ENCODE measurements around the gene ERCC2.

The ERCC2 gene

GRCh38 chr19:45322311-45322710 is 48.1 kb downstream of the ERCC2 start:
- peaks cover 17% of the 10 kb centered on the region for H3K27me3 ChIP-seq (ENCODE audit: control insufficient read depth, low read length)
- no peaks in the 10 kb centered on the region for H3K9me2 ChIP-seq (replicated peaks; ENCODE audit: control insufficient read depth, low read length)
- H3K9me3 ChIP-seq (ENCODE audit: control insufficient read depth, insufficient read depth, low read length), result no peaks in the 10 kb centered on the region
- no peak for TF ChIP-seq EZH2phosphoT487 (IDR thresholded peaks at IDR 0.05; ENCODE audit: borderline replicate concordance, low read length)
- TF ChIP-seq CTCF (IDR thresholded peaks at IDR 0.05; ENCODE audit: low read depth, low read length, poor library complexity, severe bottlenecking), result no peak
- H4K20me1 ChIP-seq (ENCODE audit: control insufficient read depth, insufficient read depth, low read depth, low read length), result no peaks in the 10 kb centered on the region
- H3K4me2 ChIP-seq (ENCODE audit: low read length), result no peak overlapping the region
- no peak overlapping the region for H3K27ac ChIP-seq (ENCODE audit: low read depth, low read length)
- no peaks in the 10 kb centered on the region for H3K79me2 ChIP-seq (ENCODE audit: control insufficient read depth, low read length)
- no peak overlapping the region for H3K4me3 ChIP-seq (ENCODE audit: low read length)
- no peaks in the 10 kb centered on the region for H3K36me3 ChIP-seq (ENCODE audit: control insufficient read depth, low read length)
- peaks cover 9% of the 10 kb centered on the region for H3K4me1 ChIP-seq (ENCODE audit: control insufficient read depth, low read length)
- H3F3A ChIP-seq (ENCODE audit: control insufficient read depth, insufficient read depth), result no peaks in the 10 kb centered on the region

GRCh38 chr19:45321848-45322247 is 48.5 kb downstream of the ERCC2 start:
- Histone ChIP-seq H3K9me3 (ENCODE audit: control insufficient read depth, insufficient read depth, low read length) (no peaks in the 10 kb centered on the region), H3K79me2 (ENCODE audit: control insufficient read depth, low read length) (no peaks in the 10 kb centered on the region), H3K9me2 (replicated peaks; ENCODE audit: control insufficient read depth, low read length) (no peaks in the 10 kb centered on the region), H3F3A (ENCODE audit: control insufficient read depth, insufficient read depth) (no peaks in the 10 kb centered on the region), H3K4me2 (ENCODE audit: low read length) (no peak overlapping the region), H3K27ac (ENCODE audit: low read depth, low read length) (no peak overlapping the region), H3K27me3 (ENCODE audit: control insufficient read depth, low read length) (peaks cover 17% of the 10 kb centered on the region), H3K4me3 (ENCODE audit: low read length) (no peak overlapping the region), H3K36me3 (ENCODE audit: control insufficient read depth, low read length) (no peaks in the 10 kb centered on the region), H3K4me1 (ENCODE audit: control insufficient read depth, low read length) (peaks cover 9% of the 10 kb centered on the region), H4K20me1 (ENCODE audit: control insufficient read depth, insufficient read depth, low read depth, low read length) (no peaks in the 10 kb centered on the region)
- no peak for TF ChIP-seq CTCF (IDR thresholded peaks at IDR 0.05; ENCODE audit: low read depth, low read length, poor library complexity, severe bottlenecking)
- TF ChIP-seq EZH2phosphoT487 (IDR thresholded peaks at IDR 0.05; ENCODE audit: borderline replicate concordance, low read length), result no peak

- H3K9me2 ChIP-seq (replicated peaks; ENCODE audit: control insufficient read depth, low read length), result no peaks in the 10 kb centered on the region
- H4K20me1 ChIP-seq (ENCODE audit: control insufficient read depth, insufficient read depth, low read depth, low read length), result no peaks in the 10 kb centered on the region
- no peaks in the 10 kb centered on the region for H3K9me3 ChIP-seq (ENCODE audit: control insufficient read depth, insufficient read depth, low read length)
- no peak overlapping the region for H3K4me3 ChIP-seq (ENCODE audit: low read length)
- H3K36me3 ChIP-seq (ENCODE audit: control insufficient read depth, low read length), result no peaks in the 10 kb centered on the region
- TF ChIP-seq CTCF (IDR thresholded peaks at IDR 0.05; ENCODE audit: low read depth, low read length, poor library complexity, severe bottlenecking), result no peak
- TF ChIP-seq EZH2phosphoT487 (IDR thresholded peaks at IDR 0.05; ENCODE audit: borderline replicate concordance, low read length), result no peak
- no peak overlapping the region for H3K4me2 ChIP-seq (ENCODE audit: low read length)
- peaks cover 17% of the 10 kb centered on the region for H3K27me3 ChIP-seq (ENCODE audit: control insufficient read depth, low read length)
- H3K4me1 ChIP-seq (ENCODE audit: control insufficient read depth, low read length), result peaks cover 5% of the 10 kb centered on the region
- H3K79me2 ChIP-seq (ENCODE audit: control insufficient read depth, low read length), result no peaks in the 10 kb centered on the region
- H3K27ac ChIP-seq (ENCODE audit: low read depth, low read length), result no peak overlapping the region
- no peaks in the 10 kb centered on the region for H3F3A ChIP-seq (ENCODE audit: control insufficient read depth, insufficient read depth)
Observed at GRCh38 chr19:45320997-45321775, 49.2 kb downstream of the ERCC2 start.

All from DOHH2 (cell line).